AG09309 (cell line): ENCODE data around the gene PLEKHM3.

Experiments
- DNase-seq: peaks from one replicate; pipeline ENCODE4 v3.0.0-alpha.2; 2010; ENCODE audit warnings: low read depth
- H3K4me3 ChIP-seq: 2 replicates; pipeline ENCODE4 v1.5.1; 2011; ENCODE audit warnings: mild to moderate bottlenecking, low read depth, low read length, moderate library complexity; ENCODE audit not compliant: control insufficient read depth
- TF ChIP-seq, protein P1 (sequence below): IDR thresholded peaks from 2 replicates; pipeline ENCODE4 v1.5.1; 2011; ENCODE audit warnings: mild to moderate bottlenecking, low read depth, low read length, inconsistent platforms; ENCODE audit not compliant: insufficient read depth, control insufficient read depth; ENCODE audit errors: missing control alignments

PLEKHM3 gene

GRCh38 chr2:207898354-207898695 lies 127.0 kb downstream of the PLEKHM3 start:
- no peak overlapping the region for H3K4me3 ChIP-seq
- TF ChIP-seq, protein P1, sequence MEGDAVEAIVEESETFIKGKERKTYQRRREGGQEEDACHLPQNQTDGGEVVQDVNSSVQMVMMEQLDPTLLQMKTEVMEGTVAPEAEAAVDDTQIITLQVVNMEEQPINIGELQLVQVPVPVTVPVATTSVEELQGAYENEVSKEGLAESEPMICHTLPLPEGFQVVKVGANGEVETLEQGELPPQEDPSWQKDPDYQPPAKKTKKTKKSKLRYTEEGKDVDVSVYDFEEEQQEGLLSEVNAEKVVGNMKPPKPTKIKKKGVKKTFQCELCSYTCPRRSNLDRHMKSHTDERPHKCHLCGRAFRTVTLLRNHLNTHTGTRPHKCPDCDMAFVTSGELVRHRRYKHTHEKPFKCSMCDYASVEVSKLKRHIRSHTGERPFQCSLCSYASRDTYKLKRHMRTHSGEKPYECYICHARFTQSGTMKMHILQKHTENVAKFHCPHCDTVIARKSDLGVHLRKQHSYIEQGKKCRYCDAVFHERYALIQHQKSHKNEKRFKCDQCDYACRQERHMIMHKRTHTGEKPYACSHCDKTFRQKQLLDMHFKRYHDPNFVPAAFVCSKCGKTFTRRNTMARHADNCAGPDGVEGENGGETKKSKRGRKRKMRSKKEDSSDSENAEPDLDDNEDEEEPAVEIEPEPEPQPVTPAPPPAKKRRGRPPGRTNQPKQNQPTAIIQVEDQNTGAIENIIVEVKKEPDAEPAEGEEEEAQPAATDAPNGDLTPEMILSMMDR: no peak
- DNase-seq: no peak

DNA sequence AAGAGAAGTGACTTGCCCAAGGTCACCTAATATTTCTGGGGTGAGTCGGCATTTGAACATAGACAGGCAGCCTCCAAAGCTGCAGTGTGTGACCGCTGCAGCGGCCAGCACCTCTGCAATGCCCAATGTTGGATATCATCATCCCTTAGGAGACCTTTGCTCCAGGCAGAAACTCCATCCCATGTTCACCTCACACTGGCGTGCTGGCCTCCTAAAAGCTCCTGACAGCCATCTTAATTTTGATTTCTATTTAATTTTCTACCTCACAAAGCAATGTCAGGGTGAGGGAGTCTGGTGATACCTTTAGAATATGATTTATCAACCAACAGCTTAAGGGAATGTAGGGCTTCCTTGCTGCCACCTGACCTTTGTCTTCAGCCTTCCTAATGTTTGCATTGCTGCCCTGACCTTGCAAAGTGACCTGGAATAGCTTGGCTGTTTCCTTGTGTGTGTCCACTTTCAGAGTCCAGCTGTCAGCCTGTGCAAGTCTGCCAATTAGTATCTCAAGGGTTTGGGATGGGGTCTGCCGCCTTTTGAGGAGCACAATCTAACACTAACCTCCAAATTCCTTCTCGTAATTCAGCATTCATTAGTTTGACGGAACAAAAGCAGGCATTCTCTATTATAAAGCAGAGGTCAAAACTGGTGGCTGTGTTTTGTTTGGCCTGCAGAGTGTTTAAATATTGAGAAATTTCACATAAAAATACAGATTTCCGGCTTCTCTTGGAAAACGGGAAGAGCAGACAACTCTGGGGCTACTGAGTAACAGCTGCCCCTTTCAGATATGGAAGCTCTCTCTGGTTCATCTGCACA lies 127.6 kb downstream of the PLEKHM3 start:
- no peak for DNase-seq
- TF ChIP-seq, protein P1: no peak
- H3K4me3 ChIP-seq: no peak overlapping the region

DNA sequence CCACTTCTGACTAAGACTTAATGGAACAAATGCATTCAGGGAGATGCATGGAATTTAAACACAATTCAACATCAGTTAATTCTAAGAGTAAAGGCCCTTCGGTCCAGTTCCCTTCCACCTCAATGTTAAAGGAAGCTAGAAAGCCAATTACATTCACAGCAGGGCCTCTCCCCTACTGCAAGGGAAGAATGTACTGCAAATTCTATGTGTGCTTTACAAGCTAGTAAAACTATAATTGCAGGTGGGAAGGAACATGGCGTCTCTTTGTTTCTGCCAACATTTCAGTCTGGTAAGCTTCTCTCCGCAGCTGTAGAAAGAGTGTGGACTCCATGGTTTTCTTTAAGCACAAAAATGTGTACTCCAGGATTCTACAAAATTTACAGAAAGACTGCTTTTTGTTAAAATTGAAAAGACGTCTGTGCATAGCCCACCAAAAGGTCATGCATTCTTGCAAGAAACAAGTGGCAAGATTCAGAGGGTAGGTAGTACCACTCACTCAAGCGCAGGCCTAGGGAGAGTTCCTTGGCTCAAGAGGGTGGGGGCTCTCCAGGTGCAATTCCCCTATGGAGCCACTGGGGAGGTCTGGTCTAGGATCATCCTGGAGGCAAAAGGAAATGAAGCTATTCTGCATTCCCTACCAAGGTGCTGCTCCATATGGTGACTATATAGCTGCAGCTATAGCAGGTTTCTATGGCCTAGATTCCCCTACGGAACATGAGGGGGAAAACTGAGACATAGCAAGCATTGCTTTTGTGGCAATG lies 128.6 kb downstream of the PLEKHM3 start:
- H3K4me3 ChIP-seq: no peak overlapping the region
- DNase-seq: no peak
- TF ChIP-seq, protein P1: no peak

DNA sequence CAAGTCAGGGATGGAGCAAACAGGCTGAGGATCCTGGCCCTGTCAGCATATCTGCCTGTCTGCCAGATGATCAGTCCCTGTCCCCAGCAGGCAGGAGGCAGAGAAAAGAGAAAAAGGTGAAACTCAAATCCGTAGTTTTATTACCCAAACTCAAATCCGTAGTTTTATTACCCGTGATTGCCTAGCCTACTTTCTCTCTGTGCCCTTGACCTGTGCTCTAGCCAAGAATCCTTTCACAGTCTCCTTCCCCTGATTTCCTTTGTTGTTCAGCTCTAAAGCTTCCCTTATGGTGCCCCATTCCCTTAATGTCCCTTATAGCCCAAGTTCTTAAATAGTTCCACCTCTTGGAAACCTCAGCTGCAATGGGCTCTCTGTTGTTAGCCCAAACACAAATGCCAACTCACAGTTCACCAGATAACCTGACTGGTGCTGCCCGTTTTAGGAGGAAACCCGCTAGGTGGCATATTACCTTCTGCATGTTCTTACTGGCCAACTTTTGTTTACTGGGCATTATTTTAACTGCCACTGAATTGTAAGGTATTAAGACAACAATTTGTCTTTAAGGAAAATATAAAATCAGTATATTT lies 130.0 kb downstream of the PLEKHM3 start:
- H3K4me3 ChIP-seq: no peak overlapping the region
- TF ChIP-seq, protein P1: no peak
- no peak for DNase-seq

DNA sequence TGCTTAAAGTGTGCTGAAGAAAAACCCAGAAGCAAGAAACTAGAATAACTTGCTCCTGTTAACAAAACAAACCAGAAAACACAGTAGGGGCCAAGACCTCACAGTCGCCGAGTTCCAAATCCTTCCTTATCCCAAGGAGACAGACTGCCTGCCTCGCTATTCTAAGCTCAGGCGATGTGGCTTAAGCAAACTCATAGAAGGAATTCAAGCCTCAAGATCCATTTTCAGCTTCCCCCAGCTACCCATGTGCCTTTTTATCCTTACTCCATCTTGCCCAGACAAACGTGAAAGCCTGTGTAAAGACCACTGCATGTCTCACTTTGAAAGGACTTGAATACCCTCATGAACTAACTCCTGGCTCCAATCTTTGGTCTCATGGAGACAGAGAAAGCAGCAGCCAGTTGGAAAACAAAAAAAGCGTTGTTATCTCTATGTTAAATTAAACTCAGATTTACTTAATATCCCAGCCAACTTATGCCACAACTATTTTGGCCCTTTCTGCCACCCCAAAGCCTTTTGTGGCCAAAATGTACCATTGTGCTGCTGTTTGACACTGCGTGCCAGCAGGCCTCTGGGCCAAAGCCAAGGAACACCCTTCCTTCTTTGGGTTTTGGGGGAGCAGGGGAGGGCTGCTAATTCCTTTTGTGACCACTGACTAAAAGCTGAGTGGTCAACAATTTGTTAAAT lies 132.5 kb downstream of the PLEKHM3 start:
- no peak for DNase-seq
- TF ChIP-seq, protein P1: no peak
- H3K4me3 ChIP-seq: no peak overlapping the region

GRCh38 chr2:207891086-207891844 lies 134.1 kb downstream of the PLEKHM3 start:
- TF ChIP-seq, protein P1: no peak

More at GRCh38 chr2:207891086-207891844, 134.1 kb downstream of the PLEKHM3 start:
- no peak overlapping the region for H3K4me3 ChIP-seq
- no peak for DNase-seq
